ENCODE results near the gene KAZN.

KAZN gene

DNA sequence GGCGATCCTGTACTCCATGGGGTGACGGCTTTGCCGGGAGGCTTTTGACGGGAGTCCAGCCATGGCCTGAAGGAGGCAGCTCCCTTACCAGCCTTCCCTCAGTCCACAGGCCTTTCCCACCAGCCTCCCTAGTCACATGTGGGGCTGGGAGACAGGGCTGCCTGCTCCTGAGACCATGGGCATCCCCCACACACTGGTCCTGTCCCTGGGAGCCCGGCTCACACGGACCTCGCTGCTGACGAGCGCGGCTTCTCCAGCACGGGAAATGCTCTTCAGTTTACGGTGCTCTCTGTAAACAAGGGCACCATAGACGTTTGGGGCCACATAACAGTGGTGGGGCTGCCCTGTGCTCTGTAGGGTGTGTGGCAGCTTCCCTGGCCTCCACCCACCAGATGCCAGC is 450.6 kb downstream of the KAZN start:
- intact Hi-C loops (cut with micrococcal nuclease): loop anchor here (10.0 kb wide), 2 partner anchors 654 to 934 kb away; no protein-coding TSS in a partner anchor
- H3K36me3 Mint-ChIP-seq (ENCODE audit: low read depth): no peaks in the 10 kb centered on the region
- H3K27ac Mint-ChIP-seq: no peak overlapping the region
- no peak overlapping the region for H3K4me3 Mint-ChIP-seq
- no peaks in the 10 kb centered on the region for H3K4me1 Mint-ChIP-seq (ENCODE audit: low read depth)
- H3K27me3 Mint-ChIP-seq: no peaks in the 10 kb centered on the region
- H3K9me3 Mint-ChIP-seq: no peaks in the 10 kb centered on the region

- Mint-ChIP-seq H3K4me3 (no peak overlapping the region), H3K36me3 (ENCODE audit: low read depth) (no peaks in the 10 kb centered on the region), H3K9me3 (no peaks in the 10 kb centered on the region), H3K27me3 (no peaks in the 10 kb centered on the region), H3K4me1 (ENCODE audit: low read depth) (no peaks in the 10 kb centered on the region), H3K27ac (no peak overlapping the region)
- intact Hi-C loops (cut with micrococcal nuclease): no loop called here
Observed at GRCh38 chr1:15051882-15052528, 453.5 kb downstream of the KAZN start.

- intact Hi-C loops (cut with micrococcal nuclease): no loop called here
- Mint-ChIP-seq H3K4me1 (ENCODE audit: low read depth) (no peaks in the 10 kb centered on the region), H3K27me3 (no peaks in the 10 kb centered on the region), H3K4me3 (no peak overlapping the region), H3K27ac (no peak overlapping the region), H3K36me3 (ENCODE audit: low read depth) (no peaks in the 10 kb centered on the region), H3K9me3 (no peaks in the 10 kb centered on the region)
Observed at GRCh38 chr1:15053153-15053552, 454.7 kb downstream of the KAZN start.

- no peaks in the 10 kb centered on the region for H3K4me1 Mint-ChIP-seq (ENCODE audit: low read depth)
- no peaks in the 10 kb centered on the region for H3K36me3 Mint-ChIP-seq (ENCODE audit: low read depth)
- H3K4me3 Mint-ChIP-seq: no peak overlapping the region
Observed at GRCh38 chr1:15055736-15056415, 457.4 kb downstream of the KAZN start.

DNA sequence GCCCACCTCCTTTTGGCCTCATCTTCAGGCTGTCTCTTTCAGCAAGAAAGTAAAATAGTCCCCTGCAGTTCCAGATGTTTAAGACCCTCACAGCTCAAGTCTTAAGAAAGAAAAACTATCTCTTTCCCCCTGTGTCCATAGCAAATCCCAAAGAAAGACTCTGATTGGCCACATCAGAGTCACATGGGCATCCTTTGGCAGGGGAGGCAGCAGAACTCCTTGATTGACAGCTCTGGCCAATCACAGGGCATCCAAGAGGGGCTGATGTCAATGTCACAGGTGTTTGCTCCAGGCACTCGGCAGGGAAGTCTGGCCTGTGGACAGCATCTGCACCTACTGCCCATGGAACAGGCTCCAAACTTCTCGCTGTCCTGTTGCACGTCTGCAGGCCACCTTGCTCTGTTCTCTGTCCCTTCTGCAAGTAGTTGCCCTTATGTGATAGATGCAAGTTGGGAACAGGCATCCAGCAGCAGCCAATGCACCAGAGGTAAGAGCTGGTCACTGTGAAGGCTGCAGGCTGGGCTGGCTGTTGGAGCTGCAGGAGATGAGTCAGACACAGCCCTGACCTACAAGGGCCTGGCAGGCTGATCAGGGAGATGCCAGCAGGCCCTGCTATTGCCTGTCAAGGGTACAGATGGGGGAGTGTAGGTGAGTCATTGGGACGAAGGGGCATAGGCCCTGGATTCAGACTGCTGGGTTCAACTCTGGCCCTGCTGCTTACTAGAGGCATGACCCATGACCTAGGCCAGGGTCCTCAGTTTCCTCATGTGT is 458.2 kb downstream of the KAZN start:
- Mint-ChIP-seq H3K27ac (no peak overlapping the region), H3K4me1 (ENCODE audit: low read depth) (no peaks in the 10 kb centered on the region), H3K9me3 (no peaks in the 10 kb centered on the region), H3K36me3 (ENCODE audit: low read depth) (no peaks in the 10 kb centered on the region), H3K4me3 (no peak overlapping the region), H3K27me3 (no peaks in the 10 kb centered on the region)
- intact Hi-C loops (cut with micrococcal nuclease): no loop called here

More at GRCh38 chr1:15055736-15056415, 457.4 kb downstream of the KAZN start:
- intact Hi-C loops (cut with micrococcal nuclease): no loop called here
- H3K27ac Mint-ChIP-seq: no peak overlapping the region
- H3K27me3 Mint-ChIP-seq: no peaks in the 10 kb centered on the region
- no peaks in the 10 kb centered on the region for H3K9me3 Mint-ChIP-seq

- H3K4me3 Mint-ChIP-seq: no peak overlapping the region
- H3K9me3 Mint-ChIP-seq: no peaks in the 10 kb centered on the region
- H3K27me3 Mint-ChIP-seq: no peaks in the 10 kb centered on the region
- H3K36me3 Mint-ChIP-seq (ENCODE audit: low read depth): no peaks in the 10 kb centered on the region
- no peaks in the 10 kb centered on the region for H3K4me1 Mint-ChIP-seq (ENCODE audit: low read depth)
- intact Hi-C loops (cut with micrococcal nuclease): no loop called here
- H3K27ac Mint-ChIP-seq: no peak overlapping the region
Observed at GRCh38 chr1:15057834-15058233, 459.3 kb downstream of the KAZN start.

DNA sequence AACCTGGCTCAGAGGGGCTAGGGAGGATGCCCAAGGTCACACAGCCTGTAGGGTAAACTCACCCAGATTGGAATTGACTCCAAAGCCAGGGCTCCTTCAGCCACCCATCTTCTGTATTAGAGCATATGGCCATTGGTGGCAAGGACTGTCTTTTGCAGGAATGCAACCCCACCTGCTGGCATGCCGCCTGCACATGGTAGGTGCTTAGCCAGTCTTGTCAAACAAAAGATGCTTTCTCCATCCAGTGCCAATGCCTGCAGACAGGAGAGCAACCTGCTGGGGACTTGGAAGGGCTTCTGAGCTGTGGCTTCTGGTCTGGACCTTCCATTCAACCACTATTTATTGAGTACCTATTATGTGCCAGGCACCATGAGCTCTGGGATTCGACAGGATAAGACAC is 459.8 kb downstream of the KAZN start:
- no peaks in the 10 kb centered on the region for H3K9me3 Mint-ChIP-seq
- intact Hi-C loops (cut with micrococcal nuclease): no loop called here
- no peak overlapping the region for H3K27ac Mint-ChIP-seq
- H3K36me3 Mint-ChIP-seq (ENCODE audit: low read depth): no peaks in the 10 kb centered on the region
- no peaks in the 10 kb centered on the region for H3K27me3 Mint-ChIP-seq
- no peak overlapping the region for H3K4me3 Mint-ChIP-seq
- H3K4me1 Mint-ChIP-seq (ENCODE audit: low read depth): no peaks in the 10 kb centered on the region

GRCh38 chr1:15060104-15060503 is 461.6 kb downstream of the KAZN start:
- H3K9me3 Mint-ChIP-seq: no peaks in the 10 kb centered on the region
- no peaks in the 10 kb centered on the region for H3K4me1 Mint-ChIP-seq (ENCODE audit: low read depth)
- H3K36me3 Mint-ChIP-seq (ENCODE audit: low read depth): no peaks in the 10 kb centered on the region
- no peak overlapping the region for H3K27ac Mint-ChIP-seq
- intact Hi-C loops (cut with micrococcal nuclease): no loop called here
- H3K27me3 Mint-ChIP-seq: no peaks in the 10 kb centered on the region
- H3K4me3 Mint-ChIP-seq: no peak overlapping the region

GRCh38 chr1:15062479-15063099 is 464.1 kb downstream of the KAZN start:
- H3K27me3 Mint-ChIP-seq: no peaks in the 10 kb centered on the region

DNA sequence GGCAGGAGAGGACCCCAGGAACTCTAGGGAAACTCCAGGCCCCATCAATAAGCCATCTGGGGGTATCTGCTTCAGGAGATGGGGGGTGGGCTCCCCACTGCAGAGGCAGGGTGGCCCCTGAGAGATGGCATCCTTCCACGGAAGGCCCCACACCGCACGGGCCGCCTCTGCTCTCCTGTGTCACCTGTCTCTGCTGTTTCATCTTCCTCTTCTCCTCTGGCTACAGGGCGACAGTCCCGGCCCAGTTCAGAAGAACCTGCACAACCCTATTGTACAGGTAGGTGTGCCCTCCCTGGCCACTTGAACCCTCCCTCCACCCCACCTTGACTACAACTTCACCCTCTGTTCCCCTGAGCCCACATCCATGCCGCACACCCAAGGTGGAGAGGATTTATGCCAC is 464.9 kb downstream of the KAZN start:
- no peaks in the 10 kb centered on the region for H3K36me3 Mint-ChIP-seq (ENCODE audit: low read depth)
- no peak overlapping the region for H3K27ac Mint-ChIP-seq
- no peak overlapping the region for H3K4me3 Mint-ChIP-seq
- intact Hi-C loops (cut with micrococcal nuclease): no loop called here
- H3K27me3 Mint-ChIP-seq: no peaks in the 10 kb centered on the region
- no peaks in the 10 kb centered on the region for H3K9me3 Mint-ChIP-seq
- H3K4me1 Mint-ChIP-seq (ENCODE audit: low read depth): no peaks in the 10 kb centered on the region

More at GRCh38 chr1:15062479-15063099, 464.1 kb downstream of the KAZN start:
- H3K4me1 Mint-ChIP-seq (ENCODE audit: low read depth): no peaks in the 10 kb centered on the region
- no peaks in the 10 kb centered on the region for H3K36me3 Mint-ChIP-seq (ENCODE audit: low read depth)
- H3K4me3 Mint-ChIP-seq: no peak overlapping the region
- H3K27ac Mint-ChIP-seq: no peak overlapping the region
- H3K9me3 Mint-ChIP-seq: no peaks in the 10 kb centered on the region
- intact Hi-C loops (cut with micrococcal nuclease): loop anchor here (1.0 kb wide), 1 partner anchor 38 kb away; no protein-coding TSS in a partner anchor

GRCh38 chr1:15063783-15064182 is 465.3 kb downstream of the KAZN start:
- intact Hi-C loops (cut with micrococcal nuclease): no loop called here
- H3K27ac Mint-ChIP-seq: no peak overlapping the region
- H3K4me3 Mint-ChIP-seq: no peak overlapping the region
- H3K4me1 Mint-ChIP-seq (ENCODE audit: low read depth): no peaks in the 10 kb centered on the region
- no peaks in the 10 kb centered on the region for H3K36me3 Mint-ChIP-seq (ENCODE audit: low read depth)
- no peaks in the 10 kb centered on the region for H3K27me3 Mint-ChIP-seq
- H3K9me3 Mint-ChIP-seq: no peaks in the 10 kb centered on the region

- no peaks in the 10 kb centered on the region for H3K27me3 Mint-ChIP-seq
- no peaks in the 10 kb centered on the region for H3K9me3 Mint-ChIP-seq
- no peak overlapping the region for H3K4me3 Mint-ChIP-seq
- no peaks in the 10 kb centered on the region for H3K36me3 Mint-ChIP-seq (ENCODE audit: low read depth)
- no peaks in the 10 kb centered on the region for H3K4me1 Mint-ChIP-seq (ENCODE audit: low read depth)
- H3K27ac Mint-ChIP-seq: no peak overlapping the region
- intact Hi-C loops (cut with micrococcal nuclease): no loop called here
Observed at GRCh38 chr1:15064217-15064929, 465.9 kb downstream of the KAZN start.

GRCh38 chr1:15065291-15065690 is 466.8 kb downstream of the KAZN start:
- H3K4me1 Mint-ChIP-seq (ENCODE audit: low read depth): no peaks in the 10 kb centered on the region
- H3K9me3 Mint-ChIP-seq: no peaks in the 10 kb centered on the region
- no peak overlapping the region for H3K4me3 Mint-ChIP-seq
- no peaks in the 10 kb centered on the region for H3K27me3 Mint-ChIP-seq
- no peak overlapping the region for H3K27ac Mint-ChIP-seq
- intact Hi-C loops (cut with micrococcal nuclease): no loop called here
- H3K36me3 Mint-ChIP-seq (ENCODE audit: low read depth): no peaks in the 10 kb centered on the region
